NCI-H1048 (cell line): ENCODE measurements around the gene ABHD16A.

ENCODE experiments used
- DNase-seq: peaks from one replicate; lab custom pipeline; 2025; lab: John Stamatoyannopoulos, UW

ABHD16A gene

DNA sequence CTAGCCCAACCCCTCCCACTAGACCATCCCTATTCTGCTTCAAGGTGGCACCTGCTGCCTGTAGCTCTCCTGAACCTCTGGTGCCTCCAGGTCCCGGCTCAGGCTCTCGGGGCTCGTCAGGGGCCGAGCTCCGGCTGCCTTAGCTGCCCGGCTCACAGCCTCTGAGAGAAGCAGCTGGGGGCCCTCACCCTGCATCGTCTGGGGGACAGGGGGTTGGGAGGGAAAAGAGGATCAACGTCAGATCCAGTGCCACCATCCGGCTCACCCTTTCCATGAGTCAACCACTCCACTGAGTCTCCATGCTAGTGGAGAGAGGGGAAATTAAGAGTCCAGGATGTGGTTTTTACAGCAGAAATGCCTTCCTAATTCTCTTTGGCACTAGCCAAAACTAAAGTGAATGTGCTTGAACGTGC, 63.7 kb downstream of the ABHD16A start:
- no peak for DNase-seq

GRCh38 chr6:31639043-31639442, 64.1 kb downstream of the ABHD16A start:
- DNase-seq, result no peak
